ENCODE measurements around the gene TARS2.

TARS2 gene

GRCh38 chr1:150548632-150549495 is 61.6 kb downstream of the TARS2 start, which contains the start of gene ADAMTSL4:
TSS of gene ADAMTSL4 (plus strand) at chr1:150549408. CDS start at chr1:150552289, 2,881 bp downstream.
- peak within 1 kb of the TSS; percentile 52 to 66 for H3K27ac ChIP-seq (ENCODE audit: low read depth in 2 of 2, low read length in 2 of 2)
- H3K9ac ChIP-seq (ENCODE audit: low read depth in 1 of 2, low read length in 2 of 2), result peak within 1 kb of the TSS; percentile 52 to 63
- peaks cover 0 to 8% of the 10 kb centered on the region in 2 donors for H3K27me3 ChIP-seq (ENCODE audit: control insufficient read depth in 2 of 2, insufficient read depth in 2 of 2, low read length in 2 of 2)
- H3K4me3 ChIP-seq (ENCODE audit: low read length in 2 of 2), result peak within 1 kb of the TSS; percentile 59 to 67
- H3K4me1 ChIP-seq (ENCODE audit: control insufficient read depth in 2 of 2, insufficient read depth in 2 of 2, low read length in 2 of 2), result peaks cover 3 to 15% of the 10 kb centered on the region in 2 donors
- no peaks in the 10 kb centered on the region for H3K9me3 ChIP-seq (ENCODE audit: control insufficient read depth in 2 of 2, low read length in 2 of 2)
- no peaks in the 10 kb centered on the region for H3K36me3 ChIP-seq (ENCODE audit: control insufficient read depth in 2 of 2, insufficient read depth in 2 of 2, low read length in 2 of 2)

- Histone ChIP-seq H3K27ac (ENCODE audit: low read depth in 2 of 2, low read length in 2 of 2) (peak overlapping the region; percentile 52 to 66), H3K9me3 (ENCODE audit: control insufficient read depth in 2 of 2, low read length in 2 of 2) (no peaks in the 10 kb centered on the region), H3K4me3 (ENCODE audit: low read length in 2 of 2) (peak overlapping the region; percentile 54 to 59), H3K9ac (ENCODE audit: low read depth in 1 of 2, low read length in 2 of 2) (peak overlapping the region; percentile 42 to 52), H3K27me3 (ENCODE audit: control insufficient read depth in 2 of 2, insufficient read depth in 2 of 2, low read length in 2 of 2) (peaks cover 0 to 8% of the 10 kb centered on the region in 2 donors), H3K4me1 (ENCODE audit: control insufficient read depth in 2 of 2, insufficient read depth in 2 of 2, low read length in 2 of 2) (peaks cover 3 to 15% of the 10 kb centered on the region in 2 donors), H3K36me3 (ENCODE audit: control insufficient read depth in 2 of 2, insufficient read depth in 2 of 2, low read length in 2 of 2) (no peaks in the 10 kb centered on the region)
These were observed 62.4 kb downstream of the TARS2 start for GRCh38 chr1:150549496-150550221.

- no peaks in the 10 kb centered on the region for H3K9me3 ChIP-seq (ENCODE audit: control insufficient read depth in 2 of 2, low read length in 2 of 2)
- H3K27me3 ChIP-seq (ENCODE audit: control insufficient read depth in 2 of 2, insufficient read depth in 2 of 2, low read length in 2 of 2), result peaks cover 0 to 8% of the 10 kb centered on the region in 2 donors
- peaks cover 3 to 15% of the 10 kb centered on the region in 2 donors for H3K4me1 ChIP-seq (ENCODE audit: control insufficient read depth in 2 of 2, insufficient read depth in 2 of 2, low read length in 2 of 2)
- peak overlapping the region; percentile 54 to 59 for H3K4me3 ChIP-seq (ENCODE audit: low read length in 2 of 2)
- peaks cover under 1 to 1% of the 10 kb centered on the region in 2 donors for H3K36me3 ChIP-seq (ENCODE audit: control insufficient read depth in 2 of 2, insufficient read depth in 2 of 2, low read length in 2 of 2)
- H3K9ac ChIP-seq (ENCODE audit: low read depth in 1 of 2, low read length in 2 of 2), result peak overlapping the region; percentile 42 to 52
- peak overlapping the region; percentile 65 to 66 for H3K27ac ChIP-seq (ENCODE audit: low read depth in 2 of 2, low read length in 2 of 2)
These were observed 63.2 kb downstream of the TARS2 start for GRCh38 chr1:150550222-150551050.

GRCh38 chr1:150551051-150551783 is 64.0 kb downstream of the TARS2 start:
- Histone ChIP-seq H3K4me1 (ENCODE audit: control insufficient read depth in 2 of 2, insufficient read depth in 2 of 2, low read length in 2 of 2) (peaks cover 3 to 15% of the 10 kb centered on the region in 2 donors), H3K27ac (ENCODE audit: low read depth in 2 of 2, low read length in 2 of 2) (peak overlapping the region; percentile 56 to 65), H3K36me3 (ENCODE audit: control insufficient read depth in 2 of 2, insufficient read depth in 2 of 2, low read length in 2 of 2) (peaks cover 3 to 5% of the 10 kb centered on the region in 2 donors), H3K27me3 (ENCODE audit: control insufficient read depth in 2 of 2, insufficient read depth in 2 of 2, low read length in 2 of 2) (peaks cover 0 to 8% of the 10 kb centered on the region in 2 donors), H3K9me3 (ENCODE audit: control insufficient read depth in 2 of 2, low read length in 2 of 2) (no peaks in the 10 kb centered on the region), H3K9ac (ENCODE audit: low read depth in 1 of 2, low read length in 2 of 2) (no peak overlapping the region), H3K4me3 (ENCODE audit: low read length in 2 of 2) (no peak overlapping the region)

GRCh38 chr1:150551784-150552127 is 64.5 kb downstream of the TARS2 start:
- H3K36me3 ChIP-seq (ENCODE audit: control insufficient read depth in 2 of 2, insufficient read depth in 2 of 2, low read length in 2 of 2), result peaks cover 3 to 5% of the 10 kb centered on the region in 2 donors
- no peak overlapping the region for H3K4me3 ChIP-seq (ENCODE audit: low read length in 2 of 2)
- peaks cover 3 to 15% of the 10 kb centered on the region in 2 donors for H3K4me1 ChIP-seq (ENCODE audit: control insufficient read depth in 2 of 2, insufficient read depth in 2 of 2, low read length in 2 of 2)
- peak overlapping the region; percentile 40 to 65 for H3K27ac ChIP-seq (ENCODE audit: low read depth in 2 of 2, low read length in 2 of 2)
- H3K9me3 ChIP-seq (ENCODE audit: control insufficient read depth in 2 of 2, low read length in 2 of 2), result no peaks in the 10 kb centered on the region
- peak overlapping the region in 1 of 2 donors; percentile 14 for H3K9ac ChIP-seq (ENCODE audit: low read depth in 1 of 2, low read length in 2 of 2)
- peaks cover 0 to 8% of the 10 kb centered on the region in 2 donors for H3K27me3 ChIP-seq (ENCODE audit: control insufficient read depth in 2 of 2, insufficient read depth in 2 of 2, low read length in 2 of 2)

- no peak overlapping the region for H3K4me3 ChIP-seq (ENCODE audit: low read length in 2 of 2)
- no peaks in the 10 kb centered on the region for H3K9me3 ChIP-seq (ENCODE audit: control insufficient read depth in 2 of 2, low read length in 2 of 2)
- H3K27ac ChIP-seq (ENCODE audit: low read depth in 2 of 2, low read length in 2 of 2), result peak overlapping the region; percentile 40 to 65
- peaks cover 0 to 8% of the 10 kb centered on the region in 2 donors for H3K27me3 ChIP-seq (ENCODE audit: control insufficient read depth in 2 of 2, insufficient read depth in 2 of 2, low read length in 2 of 2)
- H3K36me3 ChIP-seq (ENCODE audit: control insufficient read depth in 2 of 2, insufficient read depth in 2 of 2, low read length in 2 of 2), result peaks cover 3 to 5% of the 10 kb centered on the region in 2 donors
- H3K9ac ChIP-seq (ENCODE audit: low read depth in 1 of 2, low read length in 2 of 2), result peak overlapping the region; percentile 9 to 14
- H3K4me1 ChIP-seq (ENCODE audit: control insufficient read depth in 2 of 2, insufficient read depth in 2 of 2, low read length in 2 of 2), result peaks cover 3 to 15% of the 10 kb centered on the region in 2 donors
These were observed 65.1 kb downstream of the TARS2 start for GRCh38 chr1:150552128-150552910.

GRCh38 chr1:150552911-150553289 is 65.7 kb downstream of the TARS2 start:
- Histone ChIP-seq H3K27me3 (ENCODE audit: control insufficient read depth in 2 of 2, insufficient read depth in 2 of 2, low read length in 2 of 2) (peaks cover 0 to 8% of the 10 kb centered on the region in 2 donors), H3K9ac (ENCODE audit: low read depth in 1 of 2, low read length in 2 of 2) (peak overlapping the region in 1 of 2 donors; percentile 9), H3K27ac (ENCODE audit: low read depth in 2 of 2, low read length in 2 of 2) (peak overlapping the region in 1 of 2 donors; percentile 48), H3K36me3 (ENCODE audit: control insufficient read depth in 2 of 2, insufficient read depth in 2 of 2, low read length in 2 of 2) (peaks cover 3 to 5% of the 10 kb centered on the region in 2 donors), H3K4me3 (ENCODE audit: low read length in 2 of 2) (no peak overlapping the region), H3K9me3 (ENCODE audit: control insufficient read depth in 2 of 2, low read length in 2 of 2) (no peaks in the 10 kb centered on the region), H3K4me1 (ENCODE audit: control insufficient read depth in 2 of 2, insufficient read depth in 2 of 2, low read length in 2 of 2) (peaks cover 3 to 15% of the 10 kb centered on the region in 2 donors)

GRCh38 chr1:150553392-150554085 is 66.3 kb downstream of the TARS2 start:
- no peak overlapping the region for H3K4me3 ChIP-seq (ENCODE audit: low read length in 2 of 2)
- H3K27ac ChIP-seq (ENCODE audit: low read depth in 2 of 2, low read length in 2 of 2), result no peak overlapping the region
- H3K4me1 ChIP-seq (ENCODE audit: control insufficient read depth in 2 of 2, insufficient read depth in 2 of 2, low read length in 2 of 2), result peaks cover 3 to 15% of the 10 kb centered on the region in 2 donors
- no peaks in the 10 kb centered on the region for H3K9me3 ChIP-seq (ENCODE audit: control insufficient read depth in 2 of 2, low read length in 2 of 2)
- H3K9ac ChIP-seq (ENCODE audit: low read depth in 1 of 2, low read length in 2 of 2), result no peak overlapping the region
- H3K36me3 ChIP-seq (ENCODE audit: control insufficient read depth in 2 of 2, insufficient read depth in 2 of 2, low read length in 2 of 2), result peaks cover 3 to 5% of the 10 kb centered on the region in 2 donors
- peaks cover 0 to 8% of the 10 kb centered on the region in 2 donors for H3K27me3 ChIP-seq (ENCODE audit: control insufficient read depth in 2 of 2, insufficient read depth in 2 of 2, low read length in 2 of 2)
